Activated CD8-positive, alpha-beta memory T cell treated with anti-CD3 and anti-CD28 coated beads for 4 hours (primary cell): ENCODE results near the gene CEP164.

Experiments
- DNase-seq, 2 donors: peaks; one replicate each; pipeline ENCODE4 v3.0.0-alpha.2; 2020; ENCODE audit warnings: low read depth in 2 of 2

CEP164 gene

GRCh38 chr11:117366248-117366647 is 38.6 kb downstream of the CEP164 start:
- DNase-seq = no peak

- no peak for DNase-seq
Measured at GRCh38 chr11:117366875-117367274, 39.2 kb downstream of the CEP164 start.

GRCh38 chr11:117369534-117369933 is 41.9 kb downstream of the CEP164 start:
- no peak for DNase-seq

DNA sequence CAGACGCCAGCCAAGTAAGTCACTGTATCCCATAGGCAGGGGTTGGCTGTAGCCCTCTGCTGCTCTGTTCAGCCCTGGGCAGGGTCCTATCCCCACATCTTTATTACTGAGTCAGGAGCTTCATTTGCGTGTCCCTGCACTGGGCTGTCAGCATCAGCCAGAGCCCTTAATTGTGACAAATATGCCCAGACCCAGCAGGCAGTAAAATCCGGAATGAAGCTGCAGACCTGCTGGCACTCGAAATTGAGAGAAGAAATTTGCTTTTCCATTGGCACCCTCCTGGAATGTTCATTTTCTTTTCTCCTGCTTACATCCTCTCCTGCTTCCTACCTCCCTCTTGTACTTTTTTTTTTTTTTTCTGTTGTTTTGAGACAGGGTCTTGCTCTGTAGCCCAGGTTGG is 43.8 kb downstream of the CEP164 start:
- DNase-seq = no peak

DNA sequence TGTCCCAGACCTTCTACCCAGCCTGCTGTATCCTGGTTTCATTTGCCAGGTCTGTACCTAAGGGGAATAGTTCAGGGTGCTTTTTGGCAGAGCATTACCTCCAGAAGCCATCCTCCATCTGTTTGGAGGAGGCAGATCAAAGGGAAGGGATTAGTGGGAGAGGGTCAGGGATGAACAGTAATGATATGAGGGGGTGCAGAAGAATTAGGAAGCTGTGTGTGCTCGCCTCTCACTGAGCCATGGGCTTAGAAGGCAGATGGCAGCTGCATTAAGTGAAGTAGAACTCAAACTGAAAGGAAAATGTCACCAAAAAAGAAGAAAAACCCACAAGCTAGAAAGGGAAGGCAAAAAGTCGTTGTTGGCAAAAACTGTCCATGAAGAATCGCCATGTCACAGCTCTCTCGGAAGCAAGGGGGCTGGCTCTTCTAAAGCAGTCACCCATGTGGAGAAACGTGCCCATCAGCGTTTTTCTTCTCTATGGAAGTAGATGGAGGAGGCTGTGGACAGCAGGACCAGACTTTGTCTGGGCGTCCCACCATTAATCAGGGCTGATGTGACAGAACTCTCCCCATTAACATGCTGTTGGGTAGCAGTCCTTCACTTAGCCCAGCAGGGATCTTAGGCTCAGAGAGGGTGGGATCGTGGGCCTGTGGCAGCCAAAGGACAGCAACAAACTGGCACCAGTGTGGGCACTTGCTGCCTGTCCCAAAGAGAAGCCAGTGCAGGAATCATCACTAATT is 46.8 kb downstream of the CEP164 start:
- no peak for DNase-seq

DNA sequence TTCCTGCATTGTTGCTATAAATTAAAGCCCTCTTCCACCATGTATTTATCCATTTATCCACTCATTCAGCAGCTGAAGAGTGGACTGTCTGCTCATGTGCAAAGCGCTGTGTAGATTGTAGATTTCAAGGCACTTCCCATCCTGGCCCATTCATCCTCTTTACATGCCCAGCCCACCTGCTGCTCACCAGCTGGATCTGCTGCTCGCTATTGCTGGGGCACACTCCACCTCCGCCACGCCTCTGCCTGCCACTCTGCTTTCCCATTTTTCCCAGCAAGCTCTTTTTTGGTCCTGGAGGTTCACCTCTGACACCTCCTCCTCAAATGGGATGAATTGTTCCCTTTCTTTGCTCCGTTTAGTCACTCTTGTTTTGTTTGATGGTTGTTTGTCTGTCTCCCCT is 48.3 kb downstream of the CEP164 start:
- no peak for DNase-seq

- DNase-seq = no peak
Measured at GRCh38 chr11:117376517-117376916, 48.9 kb downstream of the CEP164 start.

DNA sequence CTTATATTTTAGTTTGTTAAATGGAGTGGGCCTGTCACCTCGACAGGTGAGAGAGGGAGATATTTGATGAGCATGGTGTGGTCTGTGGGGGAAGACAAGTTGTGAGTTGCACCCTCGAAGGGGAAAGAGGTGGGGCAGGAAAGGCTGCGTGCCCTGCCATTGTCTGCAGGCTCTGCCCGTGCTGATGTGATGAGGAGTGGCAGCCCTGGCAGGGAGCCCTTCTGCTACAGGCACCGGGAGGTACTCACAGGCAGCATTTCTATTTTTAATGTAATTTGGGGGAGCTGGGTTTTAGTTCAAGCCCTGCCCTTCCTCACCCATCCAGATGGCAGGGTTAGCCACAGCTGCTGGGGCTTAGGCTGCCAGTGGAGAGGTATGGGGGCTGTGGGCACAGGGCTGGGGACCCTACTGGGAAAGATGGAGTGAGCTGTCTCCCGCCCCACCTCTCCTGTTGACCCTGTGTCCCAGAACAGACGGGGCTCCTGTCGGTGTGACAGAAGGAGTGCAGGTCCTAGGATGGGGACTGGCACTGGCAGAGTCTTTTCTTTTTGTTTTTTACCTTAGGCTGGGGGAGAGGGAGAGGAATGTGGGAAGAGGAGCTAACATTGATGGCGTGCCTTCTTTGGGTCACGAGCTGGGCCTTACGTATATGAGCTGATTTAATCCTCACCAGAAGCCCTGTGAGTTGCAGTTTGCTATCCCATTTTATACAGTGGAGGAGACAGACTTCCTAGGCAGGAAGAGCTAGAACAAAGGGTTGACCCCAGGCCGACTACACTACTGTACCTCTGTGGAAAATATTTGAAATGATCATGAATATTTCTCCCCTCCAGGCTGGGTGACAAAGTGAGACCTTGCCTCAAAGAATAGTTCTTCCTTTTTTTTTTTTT is 51.6 kb downstream of the CEP164 start:
- DNase-seq = no peak

DNA sequence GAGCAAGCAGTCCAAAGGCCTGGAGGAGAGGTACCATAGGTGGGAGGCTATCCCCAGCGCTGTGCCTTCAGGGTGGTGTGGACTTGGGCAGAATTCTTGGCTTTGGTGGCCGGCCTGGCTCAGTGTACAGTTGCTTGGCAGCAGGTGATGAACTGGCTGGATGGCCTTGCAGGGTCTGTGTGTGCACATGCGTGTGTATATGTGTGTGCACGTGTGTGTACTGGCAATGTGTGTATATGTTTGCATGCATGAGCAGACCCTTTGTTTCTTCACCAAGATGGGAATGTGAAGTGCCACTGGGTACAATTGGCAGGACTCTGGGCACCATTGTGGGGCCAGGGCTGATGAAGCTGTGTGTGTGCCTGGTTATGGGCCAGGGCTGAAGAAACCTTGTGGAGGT is 53.0 kb downstream of the CEP164 start:
- no peak for DNase-seq

DNA sequence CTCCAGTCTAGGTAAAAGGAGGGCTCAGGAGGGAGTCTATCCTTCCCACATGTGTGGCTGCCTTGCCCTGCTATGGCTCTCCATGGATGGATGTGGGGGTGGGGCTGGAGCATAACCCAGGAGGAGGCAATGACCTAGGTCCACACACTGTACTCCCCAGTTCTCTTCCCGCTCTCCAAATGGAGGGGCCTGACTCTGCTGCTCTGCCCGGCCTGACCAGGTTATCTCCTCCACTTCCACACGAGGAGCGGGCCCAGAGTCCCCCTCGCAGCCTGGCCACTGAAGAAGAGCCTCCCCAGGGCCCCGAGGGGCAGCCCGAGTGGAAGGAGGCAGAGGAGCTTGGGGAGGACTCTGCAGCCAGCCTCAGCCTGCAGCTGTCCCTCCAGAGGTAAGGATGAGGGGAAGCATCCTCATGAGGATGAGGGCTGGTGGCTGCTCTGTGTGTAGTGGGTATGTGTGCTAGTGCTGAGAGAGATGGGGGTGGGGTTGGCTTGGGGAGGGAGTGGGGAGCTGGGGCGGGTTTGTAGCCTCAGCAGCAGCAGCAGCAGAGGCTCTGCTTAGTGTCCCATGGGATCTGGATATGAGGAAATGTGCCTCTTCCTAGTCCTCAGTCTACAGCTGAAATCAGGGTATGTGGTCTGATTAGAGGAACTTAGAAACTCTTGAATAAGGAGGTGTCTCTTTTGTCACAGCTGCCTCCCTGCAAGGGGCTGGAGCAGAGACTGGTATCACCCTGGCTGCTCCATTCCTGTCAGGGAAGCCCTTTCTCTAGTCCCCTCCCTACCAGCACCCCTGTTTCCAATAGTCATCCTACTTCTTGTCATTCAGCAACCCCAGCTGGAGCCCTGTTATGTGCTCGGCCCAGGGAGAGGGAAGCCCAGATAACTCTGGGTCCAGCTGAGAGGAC is 54.1 kb downstream of the CEP164 start:
- DNase-seq = no peak

GRCh38 chr11:117382746-117383145 is 55.1 kb downstream of the CEP164 start:
- DNase-seq = no peak

DNA sequence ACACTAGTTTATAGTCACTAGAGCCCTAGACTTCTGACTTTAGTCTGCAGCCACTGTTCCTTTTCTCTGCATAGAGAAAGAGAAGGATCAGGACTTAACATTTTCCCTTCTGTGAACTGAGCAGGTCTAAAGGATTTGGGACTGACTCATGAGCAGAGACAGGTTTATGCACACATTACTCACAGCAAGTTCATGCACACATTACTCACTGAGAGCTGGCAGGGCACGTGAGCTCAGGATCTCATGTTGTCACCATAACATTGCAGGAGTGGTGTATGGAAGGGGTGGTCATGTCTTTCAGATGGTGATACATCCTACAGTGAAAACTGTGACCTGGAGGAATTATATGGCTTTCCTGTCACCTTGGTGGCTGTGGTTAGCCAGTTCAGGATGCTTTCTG is 56.4 kb downstream of the CEP164 start:
- DNase-seq = no peak

GRCh38 chr11:117385471-117385870 is 57.8 kb downstream of the CEP164 start:
- no peak for DNase-seq

DNA sequence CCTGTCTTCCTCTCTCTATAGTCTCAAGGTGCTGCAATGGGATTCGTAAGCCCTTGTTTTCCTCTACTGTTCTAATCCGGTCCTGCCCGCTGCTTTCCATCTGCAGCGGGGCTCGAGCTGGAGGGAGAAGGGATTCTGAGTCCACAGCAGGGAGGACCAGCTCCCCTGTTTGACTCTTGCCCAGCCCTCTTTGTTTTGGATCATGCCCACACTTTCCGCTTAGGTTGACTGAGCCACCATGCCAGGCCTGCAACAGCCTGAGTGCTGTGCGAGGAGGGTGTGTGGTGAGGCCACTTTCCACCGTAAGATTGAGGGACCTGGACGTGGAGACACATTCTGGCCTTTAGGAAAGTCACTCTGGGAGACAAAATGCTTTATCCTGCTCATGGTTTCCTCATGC is 58.3 kb downstream of the CEP164 start:
- no peak for DNase-seq

- no peak for DNase-seq
Measured at GRCh38 chr11:117387992-117388755, 60.5 kb downstream of the CEP164 start.

GRCh38 chr11:117390743-117391142 is 63.1 kb downstream of the CEP164 start:
- no peak for DNase-seq

DNA sequence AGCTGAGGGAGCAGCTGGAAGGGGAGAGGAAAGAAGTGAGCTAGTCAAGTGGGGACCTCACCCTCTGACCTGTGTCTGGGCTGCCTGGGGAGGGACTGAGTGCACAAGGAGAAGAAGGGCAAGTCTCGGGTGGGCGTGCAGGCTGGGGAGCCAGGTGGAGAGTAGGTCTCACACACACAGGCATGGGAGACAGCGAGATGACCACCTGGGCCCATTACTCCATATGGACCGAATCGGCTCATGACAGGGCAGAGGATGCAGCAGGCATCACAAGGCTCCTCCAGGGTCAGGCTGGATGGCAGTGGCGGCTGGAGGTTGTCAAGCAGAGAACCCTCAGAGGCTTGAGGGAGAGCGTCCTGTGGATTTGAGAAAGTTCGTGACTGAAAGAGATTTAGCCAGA is 63.5 kb downstream of the CEP164 start:
- no peak for DNase-seq

DNA sequence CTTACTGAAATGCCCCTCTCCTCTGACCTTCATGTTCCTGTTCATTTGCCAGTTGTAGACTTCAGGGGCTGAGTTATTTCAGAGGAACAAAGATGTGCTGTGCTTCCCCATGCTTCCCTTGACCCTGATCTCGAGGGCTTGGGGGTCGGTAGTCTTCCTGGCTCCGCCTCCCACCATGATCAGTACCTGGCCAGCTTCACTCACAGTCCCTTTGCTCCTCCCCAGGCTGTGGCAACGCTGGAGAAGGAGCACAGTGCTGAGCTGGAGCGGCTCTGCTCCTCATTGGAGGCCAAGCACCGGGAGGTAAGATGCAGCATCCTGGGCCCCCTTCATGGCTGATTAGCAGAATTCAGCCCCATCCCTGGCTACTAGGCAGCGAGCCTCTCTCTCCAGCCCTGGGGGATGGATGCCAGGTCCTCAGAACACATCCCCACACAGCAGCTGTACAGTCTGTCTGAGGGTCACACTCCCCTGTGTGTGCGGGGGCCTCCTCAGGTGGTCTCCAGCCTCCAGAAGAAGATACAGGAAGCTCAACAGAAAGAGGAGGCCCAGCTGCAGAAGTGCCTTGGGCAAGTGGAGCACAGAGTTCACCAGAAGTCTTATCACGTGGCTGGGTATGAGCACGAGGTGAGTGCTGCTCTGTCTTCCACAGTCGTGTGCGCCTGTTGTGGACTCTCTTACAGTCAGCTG is 64.5 kb downstream of the CEP164 start:
- DNase-seq = no peak

GRCh38 chr11:117392979-117393378 is 65.3 kb downstream of the CEP164 start:
- DNase-seq = no peak

DNA sequence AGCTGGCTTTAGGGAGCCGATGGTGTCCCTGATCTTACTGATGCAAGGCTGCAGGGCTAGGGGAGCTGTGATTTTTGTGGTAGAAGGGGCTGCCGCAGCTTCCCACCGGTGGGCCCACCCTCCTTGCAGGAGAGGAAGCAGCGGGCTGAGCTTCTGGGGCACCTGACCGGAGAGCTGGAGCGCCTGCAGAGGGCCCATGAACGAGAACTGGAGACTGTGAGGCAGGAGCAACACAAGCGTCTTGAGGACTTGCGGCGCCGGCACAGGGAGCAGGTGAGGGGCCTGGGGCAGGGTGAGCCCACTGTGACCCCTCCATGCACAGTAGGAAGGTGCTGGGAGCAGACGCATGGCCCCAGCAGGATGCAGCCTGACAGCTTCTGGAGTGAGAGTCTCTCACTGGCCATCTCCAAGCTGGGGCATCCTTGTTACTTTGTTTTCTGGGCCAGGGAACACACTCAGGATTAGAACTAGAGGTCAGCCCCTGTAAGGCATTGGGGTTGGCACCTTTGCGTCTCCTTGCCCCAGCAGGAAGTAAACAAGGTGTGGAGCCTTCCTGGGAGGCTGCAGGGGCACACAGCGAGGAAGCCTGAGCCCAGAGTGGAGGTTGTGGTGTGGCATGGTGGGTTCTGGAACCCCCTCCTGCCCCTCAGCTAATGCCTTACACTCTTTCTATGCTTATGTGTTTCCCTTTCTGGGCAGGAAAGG is 66.7 kb downstream of the CEP164 start:
- no peak for DNase-seq
